Gastroesophageal sphincter (tissue), 4 donors: ENCODE measurements around the gene CRHR2. TPM values are rescaled to one million over a fixed set of nuclear protein-coding genes. Genes with fewer than 3 reads are reported as not detected.

Experiments
- ATAC-seq: fragments of 150-250 bp; one replicate; pipeline ENCODE4 v1.9.1; 2016; ENCODE audit warnings: mild to moderate bottlenecking, moderate library complexity
- H3K27ac ChIP-seq, 4 donors: fragments of 200-600 bp; sonication (generic) in 3 of 4; 1 replicate in 3 of 4; 2 replicates in 1 of 4; pipeline ENCODE4 v1.5.1; 2016 to 2019
- H3K27me3 ChIP-seq: fragments of 200-600 bp; sonication (generic); one replicate; pipeline ENCODE4 v1.5.1; 2019
- H3K36me3 ChIP-seq, 2 donors: fragments of 200-600 bp; sonication (generic); one replicate each; pipeline ENCODE4 v1.5.1; 2019; ENCODE audit warnings: control low read depth in 1 of 2
- H3K4me1 ChIP-seq, 3 donors: fragments of 200-600 bp; sonication (generic); 1 replicate in 2 of 3; 2 replicates in 1 of 3; pipeline ENCODE4 v1.5.1; 2016 to 2019; ENCODE audit warnings: control low read depth in 2 of 3
- H3K4me3 ChIP-seq, 2 donors: fragments of 200-600 bp; sonication (generic); one replicate each; pipeline ENCODE4 v1.5.1; 2019; ENCODE audit warnings: mild to moderate bottlenecking in 1 of 2, moderate library complexity in 1 of 2
- H3K9me3 ChIP-seq, 3 donors: fragments of 200-600 bp; sonication (generic); one replicate each; pipeline ENCODE4 v1.5.1; 2017 to 2019; ENCODE audit warnings: control low read depth in 2 of 3
- CTCF ChIP-seq, 4 experiments: fragments of 200-600 bp in 2 of 4; fragments of 450-650 bp in 2 of 4; sonication (generic) in 1 of 4; IDR thresholded peaks; one replicate each; pipeline ENCODE4 v1.5.1; 2017 to 2019; ENCODE audit warnings: antibody characterized with exemption in 4 of 4, mild to moderate bottlenecking in 2 of 4, moderate library complexity in 2 of 4
- EP300 ChIP-seq: sonication (generic); formaldehyde crosslinking; IDR thresholded peaks from one replicate; pipeline ENCODE4 v1.6.1; 2017; ENCODE audit warnings: antibody characterized with exemption, mild to moderate bottlenecking
- POLR2A ChIP-seq, 2 donors: fragments of 450-650 bp; IDR thresholded peaks; one replicate each; pipeline ENCODE4 v1.6.1; 2017; ENCODE audit warnings: antibody characterized with exemption in 2 of 2, mild to moderate bottlenecking in 2 of 2, moderate library complexity in 1 of 2
- POLR2AphosphoS5 ChIP-seq: sonication (generic); formaldehyde crosslinking; IDR thresholded peaks from one replicate; pipeline ENCODE4 v1.6.1; 2017; ENCODE audit warnings: antibody characterized with exemption
- WGBS, 2 donors: methylation state at CpG; one replicate each; pipeline ENCODE4 v1.1.5; 2018; ENCODE audit warnings: low coverage in 1 of 2; 5-methylcytosine and 5-hydroxymethylcytosine counted together
- total RNA-seq, 4 donors: library from RNA; depleted of rRNA; stranded (reverse); fragments of >200 nt; gene quantifications; one replicate each; pipeline ENCODE4 v1.1.0, GENCODE V29; 2016

Gene CRHR2
- total RNA-seq, 4 donors from 2014 or later, result 0.15 to 0.77 (median 0.47) TPM; not detected in 1

- no peaks in the 10 kb centered on the region for H3K27me3 ChIP-seq
- peaks cover 2 to 99% of the 10 kb centered on the region in 2 donors for H3K36me3 ChIP-seq
- H3K4me3 ChIP-seq, result no peak overlapping the region
- H3K4me1 ChIP-seq, result no peaks in the 10 kb centered on the region
- TF ChIP-seq CTCF (IDR thresholded peaks at IDR 0.05) (no peak), POLR2AphosphoS5 (no peak), EP300 (no peak), POLR2A (IDR thresholded peaks at IDR 0.05) (no peak)
- no peak for ATAC-seq
- H3K27ac ChIP-seq, result no peak overlapping the region
- no peaks in the 10 kb centered on the region for H3K9me3 ChIP-seq
- WGBS, 2 donors, result 95 to 100% methylated on average over 2 to 4 of the region's 4 CpGs
Measured at GRCh38 chr7:30613366-30614325, 68.6 kb downstream of the CRHR2 start.

GRCh38 chr7:30612658-30613265, 69.5 kb downstream of the CRHR2 start:
- Histone ChIP-seq H3K4me1 (no peaks in the 10 kb centered on the region), H3K27me3 (no peaks in the 10 kb centered on the region), H3K27ac (no peak overlapping the region), H3K9me3 (no peaks in the 10 kb centered on the region), H3K4me3 (no peak overlapping the region), H3K36me3 (peaks cover 2 to 99% of the 10 kb centered on the region in 2 donors)
- no peak for ATAC-seq
- TF ChIP-seq POLR2AphosphoS5 (no peak), POLR2A (IDR thresholded peaks at IDR 0.05) (no peak), EP300 (no peak), CTCF (IDR thresholded peaks at IDR 0.05) (no peak)
- WGBS, 2 donors, result 79 to 82% methylated on average over 6 of the region's 6 CpGs

GRCh38 chr7:30605832-30606231, 76.4 kb downstream of the CRHR2 start:
- WGBS, 2 donors, result 90 to 96% methylated on average over 3 of the region's 3 CpGs
- Histone ChIP-seq H3K4me1 (no peaks in the 10 kb centered on the region), H3K27me3 (no peaks in the 10 kb centered on the region), H3K9me3 (no peaks in the 10 kb centered on the region), H3K27ac (no peak overlapping the region), H3K36me3 (peaks cover 3 to 99% of the 10 kb centered on the region in 2 donors), H3K4me3 (no peak overlapping the region)
- no peak for TF ChIP-seq POLR2AphosphoS5
- TF ChIP-seq CTCF (IDR thresholded peaks at IDR 0.05), result no peak
- TF ChIP-seq POLR2A (IDR thresholded peaks at IDR 0.05), result no peak
- TF ChIP-seq EP300, result no peak
- ATAC-seq, result no peak

GRCh38 chr7:30604901-30605300, 77.4 kb downstream of the CRHR2 start:
- TF ChIP-seq CTCF (IDR thresholded peaks at IDR 0.05), result no peak
- no peak for TF ChIP-seq POLR2AphosphoS5
- no peak for TF ChIP-seq EP300
- no peak for TF ChIP-seq POLR2A (IDR thresholded peaks at IDR 0.05)
- H3K27ac ChIP-seq, result no peak overlapping the region
- WGBS, 2 donors, result 71 to 83% methylated on average over 3 of the region's 3 CpGs
- no peaks in the 10 kb centered on the region for H3K9me3 ChIP-seq
- H3K27me3 ChIP-seq, result no peaks in the 10 kb centered on the region
- H3K4me1 ChIP-seq, result no peaks in the 10 kb centered on the region
- peaks cover 10 to 99% of the 10 kb centered on the region in 2 donors for H3K36me3 ChIP-seq
- H3K4me3 ChIP-seq, result no peak overlapping the region
- no peak for ATAC-seq

Other genes starting within 250 kb of the CRHR2 start
- gene NOD1, start 203.7 kb downstream of the CRHR2 start, total RNA-seq, result 10 to 100 TPM; 10.3 to 28.1 (median 16.9) TPM
- 10 to 100 TPM; 16.7 to 29.0 (median 23.7) TPM for gene GGCT, start 177.6 kb downstream of the CRHR2 start, total RNA-seq
- 10 to 100 TPM; 44.7 to 81.9 (median 49.7) TPM for gene GARS1, start 87.6 kb downstream of the CRHR2 start, total RNA-seq
- 100 to 1,000 TPM; 115 to 212 (median 131) TPM for gene INMT, start 69.7 kb upstream of the CRHR2 start, total RNA-seq
- gene MINDY4, start 89.0 kb upstream of the CRHR2 start, total RNA-seq, result 10 to 100 TPM in 3 of 4 donors, 1 to 10 TPM in 1; 5.6 to 31.8 (median 20.4) TPM
- 100 to 1,000 TPM; 439 to 589 (median 503) TPM for gene AQP1, start 229.4 kb upstream of the CRHR2 start, total RNA-seq